OCI-LY7 (cell line): Measurements from ENCODE around the gene COL4A5.

Experiments used
- CTCF ChIP-seq: fragments of 200-600 bp; sonication (generic); conservative IDR thresholded peaks from 2 replicates; pipeline ENCODE4 v1.5.1; 2014; ENCODE audit warnings: mild to moderate bottlenecking, antibody characterized with exemption, low read length, moderate library complexity, mixed read lengths
- EZH2phosphoT487 ChIP-seq: fragments of 200-600 bp; sonication (generic); IDR thresholded peaks from 2 replicates; pipeline ENCODE4 v1.6.1; 2018; ENCODE audit warnings: low read depth, borderline replicate concordance, mild to moderate bottlenecking, mixed run types, antibody characterized with exemption, low read length, moderate library complexity, mixed read lengths

GRCh38 chrX:108731153-108731552 lies 291.5 kb downstream of the COL4A5 start:
- no peak for TF ChIP-seq CTCF
- TF ChIP-seq EZH2phosphoT487: no peak
